ENCODE results near the gene MN1. TPM values are rescaled to one million over a fixed set of nuclear protein-coding genes. Genes with fewer than 3 reads are reported as not detected.

Gene MN1
- total RNA-seq, 1 donor from 2014 or later: 0.27 TPM

GRCh38 chr22:27765706-27766291 is 35.8 kb downstream of the MN1 start:
- intact Hi-C loops (cut with micrococcal nuclease): no loop called here

GRCh38 chr22:27764722-27765236 is 36.8 kb downstream of the MN1 start:
- intact Hi-C loops (cut with micrococcal nuclease): no loop called here

GRCh38 chr22:27761665-27762064 is 39.9 kb downstream of the MN1 start:
- intact Hi-C loops (cut with micrococcal nuclease): no loop called here

GRCh38 chr22:27761000-27761399 is 40.6 kb downstream of the MN1 start:
- intact Hi-C loops (cut with micrococcal nuclease): no loop called here

- intact Hi-C loops (cut with micrococcal nuclease): no loop called here
Measured at GRCh38 chr22:27760474-27760873, 41.1 kb downstream of the MN1 start.

GRCh38 chr22:27757928-27758525 is 43.5 kb downstream of the MN1 start:
- intact Hi-C loops (cut with micrococcal nuclease): no loop called here

GRCh38 chr22:27756212-27756660 is 45.3 kb downstream of the MN1 start:
- intact Hi-C loops (cut with micrococcal nuclease): no loop called here

- intact Hi-C loops (cut with micrococcal nuclease): no loop called here
Measured at GRCh38 chr22:27755521-27756211, 45.9 kb downstream of the MN1 start.

GRCh38 chr22:27754888-27755480 is 46.6 kb downstream of the MN1 start:
- intact Hi-C loops (cut with micrococcal nuclease): no loop called here

GRCh38 chr22:27754247-27754887 is 47.2 kb downstream of the MN1 start:
- intact Hi-C loops (cut with micrococcal nuclease): no loop called here

GRCh38 chr22:27752771-27753170 is 48.8 kb downstream of the MN1 start:
- intact Hi-C loops (cut with micrococcal nuclease): no loop called here

- intact Hi-C loops (cut with micrococcal nuclease): no loop called here
Measured at GRCh38 chr22:27752141-27752540, 49.4 kb downstream of the MN1 start.

- intact Hi-C loops (cut with micrococcal nuclease): no loop called here
Measured at GRCh38 chr22:27751277-27752070, 50.1 kb downstream of the MN1 start.

- intact Hi-C loops (cut with micrococcal nuclease): no loop called here
Measured at GRCh38 chr22:27750584-27751265, 50.8 kb downstream of the MN1 start.

- intact Hi-C loops (cut with micrococcal nuclease): no loop called here
Measured at GRCh38 chr22:27749597-27750225, 51.8 kb downstream of the MN1 start.

- intact Hi-C loops (cut with micrococcal nuclease): no loop called here
Measured at GRCh38 chr22:27748751-27749191, 52.8 kb downstream of the MN1 start.

- intact Hi-C loops (cut with micrococcal nuclease): no loop called here
Measured at GRCh38 chr22:27748349-27748748, 53.2 kb downstream of the MN1 start.

GRCh38 chr22:27747396-27748221 is 53.9 kb downstream of the MN1 start:
- intact Hi-C loops (cut with micrococcal nuclease): no loop called here

GRCh38 chr22:27746918-27747317 is 54.6 kb downstream of the MN1 start:
- intact Hi-C loops (cut with micrococcal nuclease): no loop called here

All from T-helper 2 cell treated with Interferon-gamma antibody and Interleukin-4, amounts not matched to agents 100 ng/mL and 5 ng/mL, for 36 hours (primary cell).